ENCODE measurements around the gene CIRBP. TPM values are rescaled to one million over a fixed set of nuclear protein-coding genes. Genes with fewer than 3 reads are reported as not detected.
A peak's percentile ranks its signal among the peaks of the same experiment; 100 is the strongest.

CIRBP gene
- total and polyA plus RNA-seq, 2 donors (not counting 1 experiment from before 2014, with no cell fraction given): 643 to 1,164 TPM

DNA sequence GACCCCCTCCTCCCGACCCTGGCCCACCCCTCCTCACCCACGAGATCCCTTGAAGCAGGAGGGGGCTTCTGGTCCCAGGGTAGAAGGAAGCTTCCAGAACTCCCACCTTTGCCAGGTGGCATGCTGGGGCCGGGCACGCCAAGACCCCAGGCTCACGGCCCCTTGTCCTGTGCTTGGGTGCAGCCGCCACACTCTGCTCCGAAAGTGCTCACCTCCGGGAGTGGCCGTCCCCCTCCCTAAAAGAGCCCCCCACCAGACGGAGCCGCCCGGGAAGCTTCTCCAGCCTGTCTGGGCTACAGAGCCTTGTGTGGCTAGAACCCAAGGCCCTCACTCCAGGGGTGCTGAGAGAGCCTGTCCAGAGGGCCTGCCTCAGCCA, 14.8 kb downstream of the CIRBP start:
- no peak for TF ChIP-seq EZH2 (IDR thresholded peaks at IDR 0.05; ENCODE audit: borderline replicate concordance, insufficient read depth, low read depth, low read length, poor library complexity, severe bottlenecking)
- TF ChIP-seq, protein P1, sequence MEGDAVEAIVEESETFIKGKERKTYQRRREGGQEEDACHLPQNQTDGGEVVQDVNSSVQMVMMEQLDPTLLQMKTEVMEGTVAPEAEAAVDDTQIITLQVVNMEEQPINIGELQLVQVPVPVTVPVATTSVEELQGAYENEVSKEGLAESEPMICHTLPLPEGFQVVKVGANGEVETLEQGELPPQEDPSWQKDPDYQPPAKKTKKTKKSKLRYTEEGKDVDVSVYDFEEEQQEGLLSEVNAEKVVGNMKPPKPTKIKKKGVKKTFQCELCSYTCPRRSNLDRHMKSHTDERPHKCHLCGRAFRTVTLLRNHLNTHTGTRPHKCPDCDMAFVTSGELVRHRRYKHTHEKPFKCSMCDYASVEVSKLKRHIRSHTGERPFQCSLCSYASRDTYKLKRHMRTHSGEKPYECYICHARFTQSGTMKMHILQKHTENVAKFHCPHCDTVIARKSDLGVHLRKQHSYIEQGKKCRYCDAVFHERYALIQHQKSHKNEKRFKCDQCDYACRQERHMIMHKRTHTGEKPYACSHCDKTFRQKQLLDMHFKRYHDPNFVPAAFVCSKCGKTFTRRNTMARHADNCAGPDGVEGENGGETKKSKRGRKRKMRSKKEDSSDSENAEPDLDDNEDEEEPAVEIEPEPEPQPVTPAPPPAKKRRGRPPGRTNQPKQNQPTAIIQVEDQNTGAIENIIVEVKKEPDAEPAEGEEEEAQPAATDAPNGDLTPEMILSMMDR (IDR thresholded peaks at IDR 0.05): no peak
- no peak overlapping the region for H3K27ac ChIP-seq (ENCODE audit: low read length in 2 of 2)
- H3K9ac ChIP-seq (ENCODE audit: low read length): no peak overlapping the region
- peaks cover 20% of the 10 kb centered on the region for H4K20me1 ChIP-seq (ENCODE audit: control insufficient read depth, insufficient read depth, low read length, poor library complexity, severe bottlenecking)
- CTCF ChIA-PET: interaction anchor here (1.3 kb wide), 1 partner anchor 39 kb away, joined by 4 read pairs; no protein-coding TSS in a partner anchor
- intact Hi-C loops (cut with micrococcal nuclease): no loop called here
- Mint-ChIP-seq H3K4me3 (no peak overlapping the region), H3K27ac (no peak overlapping the region), H3K9me3 (ENCODE audit: insufficient read depth) (no peaks in the 10 kb centered on the region), H3K27me3 (peaks cover 17% of the 10 kb centered on the region), H3K4me1 (peaks cover 24% of the 10 kb centered on the region)
- no peak overlapping the region for H3K4me2 ChIP-seq (replicated peaks; ENCODE audit: low read depth, low read length, poor library complexity, severe bottlenecking)
- H3K9me3 ChIP-seq (ENCODE audit: control extremely low read depth in 1 of 3, control insufficient read depth in 2 of 3, insufficient read depth in 1 of 3, low read length in 2 of 3): peaks cover 0 to 8% (median 0%) of the 10 kb centered on the region in 3 donors
- peaks cover 0 to 47% (median 19%) of the 10 kb centered on the region in 4 experiments for H3K27me3 ChIP-seq (replicated peaks in 1 of 4; ENCODE audit: control extremely low read depth in 1 of 4, control insufficient read depth in 3 of 4, insufficient read depth in 4 of 4, low read length in 3 of 4)
- POLR2A ChIA-PET: no interaction called here
- no peak overlapping the region for H2AFZ ChIP-seq (ENCODE audit: insufficient read depth, low read depth, low read length, poor library complexity, severe bottlenecking)
- H3K36me3 ChIP-seq (replicated peaks in 1 of 2; ENCODE audit: control extremely low read depth in 1 of 2, control insufficient read depth in 1 of 2, extremely low read depth in 1 of 2, insufficient read depth in 2 of 2, low read length in 1 of 2): peaks cover 0 to 12% of the 10 kb centered on the region in 2 experiments
- H3K4me1 ChIP-seq (ENCODE audit: control insufficient read depth in 2 of 2, insufficient read depth in 2 of 2, low read length in 2 of 2): peaks cover 10 to 11% of the 10 kb centered on the region in 2 donors
- 87% methylated on average over 12 of the region's 12 CpGs for WGBS (ENCODE audit: insufficient coverage)
- no peak overlapping the region for H3K4me3 ChIP-seq (ENCODE audit: control extremely low read depth in 1 of 5, extremely low read depth in 1 of 5, insufficient read depth in 1 of 5, low read depth in 2 of 5, low read length in 4 of 5)
- no peak for ATAC-seq (ENCODE audit: low read depth)
- H3K79me2 ChIP-seq (ENCODE audit: control insufficient read depth, insufficient read depth, low read length): peaks cover 13% of the 10 kb centered on the region
- no peak for DNase-seq

DNA sequence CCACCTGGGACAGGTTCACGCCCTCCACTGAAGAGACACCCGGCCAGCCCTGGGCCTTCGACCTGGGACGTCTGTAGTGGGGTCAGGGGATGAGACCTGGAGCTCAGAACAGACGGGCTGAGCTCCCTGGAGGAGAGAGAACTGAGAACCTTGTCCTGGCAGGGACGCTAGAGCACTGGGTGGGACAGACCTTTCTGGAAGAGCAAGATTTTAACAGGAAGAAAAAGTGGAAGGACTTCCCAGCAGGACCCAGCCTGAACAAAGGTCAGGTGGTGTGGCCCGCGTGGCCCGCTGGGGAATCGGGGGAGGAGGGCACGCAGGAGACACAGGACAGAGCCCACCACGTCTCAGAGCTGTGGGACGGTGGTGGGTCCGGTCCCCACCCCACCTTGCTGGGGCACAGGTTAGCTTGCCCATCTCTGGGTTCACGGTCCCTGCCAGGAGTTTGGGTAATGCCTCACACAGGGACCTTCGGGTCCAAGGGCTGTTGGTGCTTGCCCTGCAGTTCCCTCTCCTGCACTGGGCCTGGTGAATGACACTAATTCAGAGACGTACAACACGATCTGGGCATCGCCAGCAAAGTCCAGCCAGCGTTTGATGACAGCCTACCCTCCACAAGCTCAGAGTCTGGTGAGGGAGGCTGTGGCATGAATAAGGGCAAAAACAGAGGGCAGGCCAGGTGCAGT, 15.3 kb downstream of the CIRBP start:
- Histone ChIP-seq H3K9ac (ENCODE audit: low read length) (no peak overlapping the region), H3K4me2 (replicated peaks; ENCODE audit: low read depth, low read length, poor library complexity, severe bottlenecking) (no peak overlapping the region), H3K9me3 (ENCODE audit: control extremely low read depth in 1 of 3, control insufficient read depth in 2 of 3, insufficient read depth in 1 of 3, low read length in 2 of 3) (peaks cover 0 to 8% (median 0%) of the 10 kb centered on the region in 3 donors), H2AFZ (ENCODE audit: insufficient read depth, low read depth, low read length, poor library complexity, severe bottlenecking) (no peak overlapping the region), H3K36me3 (replicated peaks in 1 of 2; ENCODE audit: control extremely low read depth in 1 of 2, control insufficient read depth in 1 of 2, extremely low read depth in 1 of 2, insufficient read depth in 2 of 2, low read length in 1 of 2) (peaks cover 0 to 7% of the 10 kb centered on the region in 2 experiments), H3K27ac (ENCODE audit: low read length in 2 of 2) (no peak overlapping the region), H4K20me1 (ENCODE audit: control insufficient read depth, insufficient read depth, low read length, poor library complexity, severe bottlenecking) (peaks cover 15% of the 10 kb centered on the region), H3K4me1 (ENCODE audit: control insufficient read depth in 2 of 2, insufficient read depth in 2 of 2, low read length in 2 of 2) (peaks cover 9 to 10% of the 10 kb centered on the region in 2 donors), H3K27me3 (replicated peaks in 1 of 4; ENCODE audit: control extremely low read depth in 1 of 4, control insufficient read depth in 3 of 4, insufficient read depth in 4 of 4, low read length in 3 of 4) (peaks cover 0 to 50% (median 20%) of the 10 kb centered on the region in 4 experiments), H3K4me3 (ENCODE audit: control extremely low read depth in 1 of 5, extremely low read depth in 1 of 5, insufficient read depth in 1 of 5, low read depth in 2 of 5, low read length in 4 of 5) (no peak overlapping the region), H3K79me2 (ENCODE audit: control insufficient read depth, insufficient read depth, low read length) (peaks cover 8% of the 10 kb centered on the region)
- ChIA-PET POLR2A (no interaction called here), CTCF (interaction anchor here (1.3 kb wide), 1 partner anchor 40 kb away, joined by 4 read pairs; no protein-coding TSS in a partner anchor)
- ATAC-seq (ENCODE audit: low read depth): no peak
- DNase-seq: peak; percentile 28
- Mint-ChIP-seq H3K27ac (no peak overlapping the region), H3K9me3 (ENCODE audit: insufficient read depth) (no peaks in the 10 kb centered on the region), H3K27me3 (peaks cover 21% of the 10 kb centered on the region), H3K4me3 (peak overlapping the region; percentile 46), H3K4me1 (peaks cover 22% of the 10 kb centered on the region)
- TF ChIP-seq, protein P1 (IDR thresholded peaks at IDR 0.05): no peak
- no peak for TF ChIP-seq EZH2 (IDR thresholded peaks at IDR 0.05; ENCODE audit: borderline replicate concordance, insufficient read depth, low read depth, low read length, poor library complexity, severe bottlenecking)
- intact Hi-C loops (cut with micrococcal nuclease): no loop called here
- 80% methylated on average over 20 of the region's 20 CpGs for WGBS (ENCODE audit: insufficient coverage)
